Fibroblast of pulmonary artery (primary cell): ENCODE measurements around the gene SLC16A7.
A peak's percentile ranks its signal among the peaks of the same experiment; 100 is the strongest.

Experiments used
- DNase-seq: peaks from one replicate; pipeline ENCODE4 v3.0.0-alpha.2; 2010; ENCODE audit warnings: low read depth
- H3K4me3 ChIP-seq: replicated peaks from 2 replicates; pipeline ENCODE4 v1.5.1; 2011; ENCODE audit warnings: low read depth, mild to moderate bottlenecking, control low read depth, low read length, moderate library complexity
- CTCF ChIP-seq: IDR thresholded peaks from 2 replicates; pipeline ENCODE4 v1.5.1; 2011; ENCODE audit warnings: mild to moderate bottlenecking, control low read depth, low read length, inconsistent platforms; ENCODE audit errors: missing control alignments

The SLC16A7 gene

GRCh38 chr12:59677857-59678256 lies 82.0 kb downstream of the SLC16A7 start:
- no peak for DNase-seq
- TF ChIP-seq CTCF: no peak
- no peak overlapping the region for H3K4me3 ChIP-seq

- no peak for TF ChIP-seq CTCF
Measured at GRCh38 chr12:59678759-59679411, 83.1 kb downstream of the SLC16A7 start.

DNA sequence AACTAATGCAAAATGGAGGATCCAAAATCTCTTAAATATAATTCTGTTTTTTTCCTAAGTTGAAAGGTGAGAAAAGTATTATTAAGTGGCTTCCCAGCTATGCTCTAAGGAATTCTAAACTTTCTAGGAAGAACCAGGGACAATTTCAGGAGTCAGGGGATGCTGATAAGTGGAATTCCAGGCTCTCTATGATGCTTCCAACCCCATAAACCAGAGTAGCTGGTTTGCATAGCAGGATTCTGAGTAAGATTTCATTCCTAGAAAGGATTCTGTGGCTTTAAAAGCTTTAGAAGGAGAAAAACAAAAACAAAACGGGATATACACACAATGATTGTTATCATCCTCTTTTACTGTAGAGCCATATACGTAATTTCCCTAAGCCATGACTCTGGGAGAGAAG lies 93.9 kb downstream of the SLC16A7 start:
- no peak for TF ChIP-seq CTCF
- DNase-seq: no peak
- no peak overlapping the region for H3K4me3 ChIP-seq

More at GRCh38 chr12:59678759-59679411, 83.1 kb downstream of the SLC16A7 start:
- no peak for DNase-seq
- H3K4me3 ChIP-seq: no peak overlapping the region

DNA sequence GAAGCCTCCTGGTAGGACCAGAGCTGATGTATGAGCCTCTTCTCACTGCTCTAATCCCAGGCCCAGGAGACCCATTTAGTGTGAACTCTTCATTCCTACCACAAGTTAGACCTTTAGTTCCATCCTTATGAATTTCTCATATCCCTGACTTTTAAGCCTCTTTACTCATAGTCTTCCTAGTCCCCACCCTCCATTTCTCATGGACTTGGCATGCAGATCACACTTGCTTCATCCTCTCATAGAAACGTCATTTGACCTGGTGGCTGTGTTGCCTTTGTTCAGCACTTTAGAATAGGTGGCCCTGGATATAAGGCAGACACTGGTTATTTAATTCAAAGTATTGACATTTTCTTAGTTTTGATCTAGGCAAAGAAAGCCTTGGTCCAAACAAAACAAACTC lies 99.5 kb downstream of the SLC16A7 start:
- TF ChIP-seq CTCF: no peak
- peak; percentile 49 for DNase-seq

GRCh38 chr12:59698600-59698999 lies 102.8 kb downstream of the SLC16A7 start:
- TF ChIP-seq CTCF: no peak
- no peak overlapping the region for H3K4me3 ChIP-seq
- DNase-seq: peak; percentile 87

More for the DNA sequence above, 99.5 kb downstream of the SLC16A7 start:
- H3K4me3 ChIP-seq: no peak overlapping the region

- peak overlapping the region; percentile 4 for H3K4me3 ChIP-seq
- DNase-seq: peak; percentile 87
- no peak for TF ChIP-seq CTCF
Measured at GRCh38 chr12:59699421-59700152, 103.8 kb downstream of the SLC16A7 start.

DNA sequence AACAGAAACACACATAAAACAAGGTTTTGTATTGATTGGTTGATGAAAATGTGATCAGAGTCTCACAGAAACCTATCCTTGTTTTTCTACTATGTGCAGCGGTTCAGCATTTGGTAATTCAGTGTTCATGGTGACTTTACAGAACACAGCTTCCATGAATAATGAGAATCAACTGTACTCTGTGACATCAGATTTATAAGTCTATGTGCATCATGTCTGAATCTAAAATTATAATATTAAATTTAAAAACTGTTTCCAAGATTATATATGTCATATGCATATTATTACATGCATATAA lies 104.3 kb downstream of the SLC16A7 start:
- no peak for TF ChIP-seq CTCF
- no peak overlapping the region for H3K4me3 ChIP-seq
- no peak for DNase-seq
